Thyroid gland (tissue), 4 donors: Measurements from ENCODE around the gene PIGO. TPM values are rescaled to one million over a fixed set of nuclear protein-coding genes. Genes with fewer than 3 reads are reported as not detected.

Experiments
- DNase-seq, 2 donors: peaks; one replicate each; pipeline ENCODE4 v3.0.0-alpha.2; 2019
- H3K27ac ChIP-seq, 3 donors: fragments of 200-600 bp; sonication (generic); 1 replicate in 2 of 3; 2 replicates in 1 of 3; pipeline ENCODE4 v1.5.1; 2016 to 2019; ENCODE audit warnings: mild to moderate bottlenecking in 1 of 3, moderate library complexity in 1 of 3
- H3K27me3 ChIP-seq: fragments of 200-600 bp; sonication (generic); one replicate; pipeline ENCODE4 v1.5.1; 2019
- H3K36me3 ChIP-seq, 2 donors: fragments of 200-600 bp; sonication (generic); one replicate each; pipeline ENCODE4 v1.5.1; 2016 to 2019
- H3K4me1 ChIP-seq, 2 donors: fragments of 200-600 bp; sonication (generic); one replicate each; pipeline ENCODE4 v1.5.1; 2017 to 2019
- H3K4me3 ChIP-seq, 3 donors: fragments of 200-600 bp; sonication (generic); replicated peaks in 1 of 3; 1 replicate in 2 of 3; 2 replicates in 1 of 3; pipeline ENCODE4 v1.5.1; 2016; ENCODE audit warnings: mild to moderate bottlenecking in 1 of 3
- H3K9me3 ChIP-seq: fragments of 200-600 bp; sonication (generic); one replicate; pipeline ENCODE4 v1.5.1; 2017
- POLR2A ChIP-seq, 2 donors: fragments of 450-650 bp; IDR thresholded peaks; one replicate each; pipeline ENCODE4 v1.6.1; 2017; ENCODE audit warnings: antibody characterized with exemption in 2 of 2, mild to moderate bottlenecking in 2 of 2, moderate library complexity in 1 of 2
- WGBS, 2 donors: methylation state at CpG; one replicate each; pipeline ENCODE4 v1.1.5; 2017; 5-methylcytosine and 5-hydroxymethylcytosine counted together
- intact Hi-C: fragments of 100-400 bp; cut with DNase I; formaldehyde crosslinking; loops from one replicate; pipeline ENCODE4 v1.15.1; 2023
- small RNA-seq: library from RNA; depleted of rRNA; stranded (forward); fragments of <200 nt; gene quantifications from one replicate; pipeline ENCODE3, GENCODE V24; 2016
- total RNA-seq, 4 donors: library from RNA; depleted of rRNA; stranded (reverse); fragments of >200 nt; gene quantifications; one replicate each; pipeline ENCODE4 v1.2.3, GENCODE V29; 2016
- TF ChIP-seq, protein P1 (sequence below), 6 experiments: fragments of 200-600 bp in 3 of 6; fragments of 450-650 bp in 3 of 6; sonication (generic) in 3 of 6; IDR thresholded peaks; one replicate each; pipeline ENCODE4 v1.5.1; 2016 to 2019; ENCODE audit warnings: antibody characterized with exemption in 6 of 6, mild to moderate bottlenecking in 2 of 6, inconsistent platforms in 1 of 6, moderate library complexity in 1 of 6

Gene PIGO
- total RNA-seq, 4 donors from 2014 or later = 20.8 to 50.5 (median 39.4) TPM

DNA sequence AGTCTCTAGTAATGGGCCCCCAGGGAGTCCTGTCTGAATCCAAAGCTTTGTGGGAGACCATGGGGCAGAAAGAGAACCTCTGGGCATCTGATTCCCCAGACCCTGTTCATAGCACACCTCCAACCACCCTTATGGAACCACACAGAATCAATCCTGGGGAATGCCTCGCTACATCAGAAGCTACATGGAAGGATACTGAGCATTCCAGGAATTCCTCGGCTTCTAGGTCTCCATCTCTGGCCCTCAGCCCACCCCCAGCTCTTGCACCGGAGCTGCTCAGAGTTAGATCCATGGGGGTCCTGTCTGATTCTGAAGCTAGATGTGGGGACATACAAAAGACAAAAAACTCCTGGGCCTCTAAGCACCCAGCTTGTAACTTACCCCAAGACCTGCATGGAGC lies 52.3 kb downstream of the PIGO start:
- Histone ChIP-seq H3K4me3 (no peak overlapping the region), H3K27me3 (no peaks in the 10 kb centered on the region), H3K4me1 (no peaks in the 10 kb centered on the region), H3K9me3 (no peaks in the 10 kb centered on the region), H3K27ac (no peak overlapping the region), H3K36me3 (peaks cover 0 to 18% of the 10 kb centered on the region in 2 donors)
- no peak for DNase-seq
- intact Hi-C loops = no loop called here
- no peak for TF ChIP-seq POLR2A (IDR thresholded peaks at IDR 0.05)
- TF ChIP-seq, protein P1, sequence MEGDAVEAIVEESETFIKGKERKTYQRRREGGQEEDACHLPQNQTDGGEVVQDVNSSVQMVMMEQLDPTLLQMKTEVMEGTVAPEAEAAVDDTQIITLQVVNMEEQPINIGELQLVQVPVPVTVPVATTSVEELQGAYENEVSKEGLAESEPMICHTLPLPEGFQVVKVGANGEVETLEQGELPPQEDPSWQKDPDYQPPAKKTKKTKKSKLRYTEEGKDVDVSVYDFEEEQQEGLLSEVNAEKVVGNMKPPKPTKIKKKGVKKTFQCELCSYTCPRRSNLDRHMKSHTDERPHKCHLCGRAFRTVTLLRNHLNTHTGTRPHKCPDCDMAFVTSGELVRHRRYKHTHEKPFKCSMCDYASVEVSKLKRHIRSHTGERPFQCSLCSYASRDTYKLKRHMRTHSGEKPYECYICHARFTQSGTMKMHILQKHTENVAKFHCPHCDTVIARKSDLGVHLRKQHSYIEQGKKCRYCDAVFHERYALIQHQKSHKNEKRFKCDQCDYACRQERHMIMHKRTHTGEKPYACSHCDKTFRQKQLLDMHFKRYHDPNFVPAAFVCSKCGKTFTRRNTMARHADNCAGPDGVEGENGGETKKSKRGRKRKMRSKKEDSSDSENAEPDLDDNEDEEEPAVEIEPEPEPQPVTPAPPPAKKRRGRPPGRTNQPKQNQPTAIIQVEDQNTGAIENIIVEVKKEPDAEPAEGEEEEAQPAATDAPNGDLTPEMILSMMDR (IDR thresholded peaks at IDR 0.05) = no peak
- 64 to 100% methylated on average over 1 to 3 of the region's 3 CpGs for WGBS, 2 donors

DNA sequence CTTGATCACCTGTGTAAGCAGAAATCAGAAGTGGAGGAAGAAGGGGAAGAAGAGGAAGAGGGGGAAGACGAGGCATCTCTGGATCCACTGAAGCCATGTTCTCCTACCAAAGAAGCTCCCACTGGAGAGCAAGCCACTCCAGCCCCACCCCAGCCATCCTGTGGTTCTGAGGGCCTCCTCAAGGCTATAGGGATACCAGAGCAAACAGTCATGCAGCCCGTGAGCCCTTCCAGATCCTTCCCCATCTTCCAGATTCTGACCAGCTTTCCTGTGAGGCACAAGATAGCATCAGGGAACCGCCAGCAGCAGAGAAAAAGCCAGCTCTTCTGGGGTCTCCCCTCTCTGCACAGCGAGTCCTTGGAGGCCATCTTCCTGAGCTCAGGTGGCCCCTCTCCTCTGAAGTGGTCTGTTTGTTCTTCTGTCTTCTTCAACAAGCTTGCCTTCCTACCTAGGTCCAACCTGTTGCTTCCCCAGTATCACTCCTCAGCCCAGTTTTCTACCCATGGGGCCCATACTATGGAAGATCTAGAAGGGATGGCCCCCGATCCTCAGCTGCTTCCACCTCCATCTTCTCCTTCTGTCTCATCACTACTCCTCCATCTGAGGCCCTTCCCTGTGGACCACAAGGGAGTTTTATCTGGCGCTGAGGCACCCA lies 53.4 kb downstream of the PIGO start:
- TF ChIP-seq, protein P1 (IDR thresholded peaks at IDR 0.05) = no peak
- TF ChIP-seq POLR2A (IDR thresholded peaks at IDR 0.05) = no peak
- Histone ChIP-seq H3K4me3 (no peak overlapping the region), H3K4me1 (no peaks in the 10 kb centered on the region), H3K9me3 (no peaks in the 10 kb centered on the region), H3K27me3 (no peaks in the 10 kb centered on the region), H3K36me3 (peaks cover 0 to 9% of the 10 kb centered on the region in 2 donors), H3K27ac (no peak overlapping the region)
- intact Hi-C loops = no loop called here
- WGBS, 2 donors = 92 to 96% methylated on average over 6 of the region's 6 CpGs
- no peak for DNase-seq

DNA sequence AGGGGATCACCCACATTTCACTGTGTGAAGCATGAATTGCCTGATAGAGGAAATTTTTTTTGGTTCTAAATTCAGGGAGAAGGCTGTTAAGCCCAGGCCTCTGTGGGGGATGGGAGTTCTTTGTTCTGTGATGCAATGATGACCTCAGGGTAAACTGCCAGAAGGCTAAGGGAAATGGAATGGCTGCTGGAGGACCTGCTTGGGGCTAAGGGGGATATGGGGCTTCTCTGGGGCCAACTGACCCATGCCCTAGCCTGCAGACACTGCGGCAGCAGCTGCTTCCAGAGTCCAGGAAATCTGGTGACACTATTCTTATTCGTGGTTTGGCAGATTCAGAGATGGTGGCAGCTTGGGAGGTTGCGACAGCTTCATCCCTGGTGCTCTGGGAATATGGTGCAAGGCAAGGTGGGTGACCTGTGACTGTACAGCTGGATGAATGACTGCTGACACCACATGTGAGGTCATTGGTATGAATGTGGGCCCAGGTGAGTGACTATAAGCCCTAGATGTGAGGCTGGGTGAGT lies 54.2 kb downstream of the PIGO start:
- intact Hi-C loops = no loop called here
- Histone ChIP-seq H3K36me3 (peaks cover 0 to 4% of the 10 kb centered on the region in 2 donors), H3K27ac (no peak overlapping the region), H3K4me3 (no peak overlapping the region), H3K4me1 (no peaks in the 10 kb centered on the region), H3K27me3 (no peaks in the 10 kb centered on the region), H3K9me3 (no peaks in the 10 kb centered on the region)
- 90 to 93% methylated on average over 3 of the region's 3 CpGs for WGBS, 2 donors
- TF ChIP-seq, protein P1 (IDR thresholded peaks at IDR 0.05) = no peak
- TF ChIP-seq POLR2A (IDR thresholded peaks at IDR 0.05) = no peak
- DNase-seq = no peak

Small RNAs within 50 kb of the gene (small RNA-seq; reads per million reads assigned to genes)
- gene RN7SL338P = not detected

Other genes starting within 250 kb of the PIGO start
- gene PHF24, start 138.3 kb downstream of the PIGO start, total RNA-seq = 1 to 10 TPM in 3 of 4 donors, under 1 TPM in 1; 0.67 to 2.1 (median 1.4) TPM
- 10 to 100 TPM; 11.8 to 18.7 (median 16.5) TPM for gene DNAJB5, start 106.8 kb downstream of the PIGO start, total RNA-seq
- gene VCP, start 24.0 kb downstream of the PIGO start, total RNA-seq = 100 to 1,000 TPM; 150 to 260 (median 233) TPM
- 10 to 100 TPM in 3 of 4 donors, 1 to 10 TPM in 1; 8.6 to 13.8 (median 11.8) TPM for gene FANCG, start 16.6 kb downstream of the PIGO start, total RNA-seq
- gene STOML2, start 6.5 kb upstream of the PIGO start, total RNA-seq = 100 to 1,000 TPM in 1 of 4 donors, 10 to 100 TPM in 3; 72.5 to 130 (median 99.8) TPM
- 10 to 100 TPM in 2 of 4 donors, 1 to 10 TPM in 2; 7.8 to 21.0 (median 11.8) TPM for gene ATOSB, start 19.3 kb upstream of the PIGO start, total RNA-seq
- 10 to 100 TPM; 19.1 to 46.9 (median 35.1) TPM for gene UNC13B, start 65.4 kb upstream of the PIGO start, total RNA-seq